ENCODE data around the gene BNIP3.

Gene BNIP3

DNA sequence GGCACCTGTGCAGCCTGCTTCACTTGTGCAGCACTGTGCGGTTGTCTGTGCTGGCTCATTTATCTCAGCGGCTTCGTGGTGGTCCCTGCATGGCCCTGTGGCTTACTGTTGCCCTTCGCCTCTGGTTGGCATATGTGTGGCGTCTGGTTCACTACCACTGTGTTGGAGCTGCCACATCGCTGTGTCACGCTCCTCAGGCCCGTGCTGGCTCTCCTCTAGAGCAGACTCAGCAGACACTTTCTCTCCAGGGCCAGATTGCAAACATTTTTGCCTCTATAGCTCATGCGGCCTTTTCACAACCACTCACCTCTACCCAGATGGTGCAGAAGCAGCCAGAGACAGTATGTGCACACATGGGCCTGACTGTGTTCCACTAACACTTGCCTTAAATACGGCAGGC, 43.0 kb downstream of the BNIP3 start:
- TF ChIP-seq RARB (CRISPR knock-in tag; IDR thresholded peaks at IDR 0.05) (no peak), TCF4 (CRISPR knock-in tag; IDR thresholded peaks at IDR 0.05; ENCODE audit: borderline replicate concordance) (no peak), ZNF8 (CRISPR knock-in tag; IDR thresholded peaks at IDR 0.05) (no peak), POU6F1 (CRISPR knock-in tag; IDR thresholded peaks at IDR 0.05; ENCODE audit: borderline replicate concordance, low read depth) (no peak), BACH2 (CRISPR knock-in tag; IDR thresholded peaks at IDR 0.05; ENCODE audit: borderline replicate concordance) (no peak), ARNTL (CRISPR knock-in tag; IDR thresholded peaks at IDR 0.05; ENCODE audit: borderline replicate concordance, low read depth) (no peak), SNAI2 (CRISPR knock-in tag; IDR thresholded peaks at IDR 0.05) (no peak), ZFP30 (CRISPR knock-in tag; IDR thresholded peaks at IDR 0.05) (no peak), ZNF70 (CRISPR knock-in tag; IDR thresholded peaks at IDR 0.05) (no peak), GLIS3 (CRISPR knock-in tag; IDR thresholded peaks at IDR 0.05) (no peak), ZFP3 (CRISPR knock-in tag; IDR thresholded peaks at IDR 0.05) (no peak), PPARA (CRISPR knock-in tag; IDR thresholded peaks at IDR 0.05; ENCODE audit: borderline replicate concordance) (no peak), CSDC2 (CRISPR knock-in tag; IDR thresholded peaks at IDR 0.05) (no peak), ESRRG (CRISPR knock-in tag; IDR thresholded peaks at IDR 0.05) (no peak), ZNF565 (CRISPR knock-in tag; conservative IDR thresholded peaks at IDR 0.05; ENCODE audit: low read depth) (no peak), OSR1 (CRISPR knock-in tag; IDR thresholded peaks at IDR 0.05) (no peak), TOX (CRISPR knock-in tag; IDR thresholded peaks at IDR 0.05; ENCODE audit: borderline replicate concordance) (no peak)
- TF ChIP-seq, protein P1, sequence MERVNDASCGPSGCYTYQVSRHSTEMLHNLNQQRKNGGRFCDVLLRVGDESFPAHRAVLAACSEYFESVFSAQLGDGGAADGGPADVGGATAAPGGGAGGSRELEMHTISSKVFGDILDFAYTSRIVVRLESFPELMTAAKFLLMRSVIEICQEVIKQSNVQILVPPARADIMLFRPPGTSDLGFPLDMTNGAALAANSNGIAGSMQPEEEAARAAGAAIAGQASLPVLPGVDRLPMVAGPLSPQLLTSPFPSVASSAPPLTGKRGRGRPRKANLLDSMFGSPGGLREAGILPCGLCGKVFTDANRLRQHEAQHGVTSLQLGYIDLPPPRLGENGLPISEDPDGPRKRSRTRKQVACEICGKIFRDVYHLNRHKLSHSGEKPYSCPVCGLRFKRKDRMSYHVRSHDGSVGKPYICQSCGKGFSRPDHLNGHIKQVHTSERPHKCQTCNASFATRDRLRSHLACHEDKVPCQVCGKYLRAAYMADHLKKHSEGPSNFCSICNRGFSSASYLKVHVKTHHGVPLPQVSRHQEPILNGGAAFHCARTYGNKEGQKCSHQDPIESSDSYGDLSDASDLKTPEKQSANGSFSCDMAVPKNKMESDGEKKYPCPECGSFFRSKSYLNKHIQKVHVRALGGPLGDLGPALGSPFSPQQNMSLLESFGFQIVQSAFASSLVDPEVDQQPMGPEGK (CRISPR knock-in tag; IDR thresholded peaks at IDR 0.05; ENCODE audit: borderline replicate concordance), result no peak
- TF ChIP-seq, protein P2, sequence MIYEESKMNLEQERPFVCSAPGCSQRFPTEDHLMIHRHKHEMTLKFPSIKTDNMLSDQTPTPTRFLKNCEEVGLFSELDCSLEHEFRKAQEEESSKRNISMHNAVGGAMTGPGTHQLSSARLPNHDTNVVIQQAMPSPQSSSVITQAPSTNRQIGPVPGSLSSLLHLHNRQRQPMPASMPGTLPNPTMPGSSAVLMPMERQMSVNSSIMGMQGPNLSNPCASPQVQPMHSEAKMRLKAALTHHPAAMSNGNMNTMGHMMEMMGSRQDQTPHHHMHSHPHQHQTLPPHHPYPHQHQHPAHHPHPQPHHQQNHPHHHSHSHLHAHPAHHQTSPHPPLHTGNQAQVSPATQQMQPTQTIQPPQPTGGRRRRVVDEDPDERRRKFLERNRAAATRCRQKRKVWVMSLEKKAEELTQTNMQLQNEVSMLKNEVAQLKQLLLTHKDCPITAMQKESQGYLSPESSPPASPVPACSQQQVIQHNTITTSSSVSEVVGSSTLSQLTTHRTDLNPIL (CRISPR knock-in tag; IDR thresholded peaks at IDR 0.05; ENCODE audit: low read depth), result no peak
- TF ChIP-seq, protein P3, sequence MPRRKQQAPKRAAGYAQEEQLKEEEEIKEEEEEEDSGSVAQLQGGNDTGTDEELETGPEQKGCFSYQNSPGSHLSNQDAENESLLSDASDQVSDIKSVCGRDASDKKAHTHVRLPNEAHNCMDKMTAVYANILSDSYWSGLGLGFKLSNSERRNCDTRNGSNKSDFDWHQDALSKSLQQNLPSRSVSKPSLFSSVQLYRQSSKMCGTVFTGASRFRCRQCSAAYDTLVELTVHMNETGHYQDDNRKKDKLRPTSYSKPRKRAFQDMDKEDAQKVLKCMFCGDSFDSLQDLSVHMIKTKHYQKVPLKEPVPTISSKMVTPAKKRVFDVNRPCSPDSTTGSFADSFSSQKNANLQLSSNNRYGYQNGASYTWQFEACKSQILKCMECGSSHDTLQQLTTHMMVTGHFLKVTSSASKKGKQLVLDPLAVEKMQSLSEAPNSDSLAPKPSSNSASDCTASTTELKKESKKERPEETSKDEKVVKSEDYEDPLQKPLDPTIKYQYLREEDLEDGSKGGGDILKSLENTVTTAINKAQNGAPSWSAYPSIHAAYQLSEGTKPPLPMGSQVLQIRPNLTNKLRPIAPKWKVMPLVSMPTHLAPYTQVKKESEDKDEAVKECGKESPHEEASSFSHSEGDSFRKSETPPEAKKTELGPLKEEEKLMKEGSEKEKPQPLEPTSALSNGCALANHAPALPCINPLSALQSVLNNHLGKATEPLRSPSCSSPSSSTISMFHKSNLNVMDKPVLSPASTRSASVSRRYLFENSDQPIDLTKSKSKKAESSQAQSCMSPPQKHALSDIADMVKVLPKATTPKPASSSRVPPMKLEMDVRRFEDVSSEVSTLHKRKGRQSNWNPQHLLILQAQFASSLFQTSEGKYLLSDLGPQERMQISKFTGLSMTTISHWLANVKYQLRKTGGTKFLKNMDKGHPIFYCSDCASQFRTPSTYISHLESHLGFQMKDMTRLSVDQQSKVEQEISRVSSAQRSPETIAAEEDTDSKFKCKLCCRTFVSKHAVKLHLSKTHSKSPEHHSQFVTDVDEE (CRISPR knock-in tag; IDR thresholded peaks at IDR 0.05), result no peak
- ATAC-seq, result no peak

DNA sequence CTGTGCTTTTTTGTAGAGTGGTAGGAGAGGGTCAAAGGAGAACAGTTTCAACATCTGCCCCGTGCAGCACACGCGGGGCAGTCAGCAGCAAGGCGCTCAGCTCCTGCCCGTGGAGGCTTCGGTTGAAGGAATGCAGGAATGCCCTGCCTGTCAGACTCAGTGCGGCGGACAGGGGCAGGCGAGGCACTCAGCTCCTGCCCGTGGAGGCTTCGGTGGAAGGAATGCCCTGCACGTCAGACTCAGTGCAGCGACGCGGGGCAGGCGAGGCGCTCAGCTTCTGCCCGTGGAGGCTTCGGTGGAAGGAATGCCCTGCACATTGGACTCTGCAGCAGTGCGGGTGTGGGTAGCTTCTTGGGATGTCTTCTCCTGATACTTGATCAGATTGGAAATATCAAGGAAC, 43.9 kb downstream of the BNIP3 start:
- TF ChIP-seq OSR1 (CRISPR knock-in tag; IDR thresholded peaks at IDR 0.05) (no peak), PPARA (CRISPR knock-in tag; IDR thresholded peaks at IDR 0.05; ENCODE audit: borderline replicate concordance) (no peak), ISL1 (CRISPR knock-in tag; IDR thresholded peaks at IDR 0.05) (no peak), ZC3H10 (CRISPR knock-in tag; IDR thresholded peaks at IDR 0.05) (no peak), ZFP3 (CRISPR knock-in tag; IDR thresholded peaks at IDR 0.05) (no peak), ZNF70 (CRISPR knock-in tag; IDR thresholded peaks at IDR 0.05) (no peak), ZNF8 (CRISPR knock-in tag; IDR thresholded peaks at IDR 0.05) (no peak), TCF4 (CRISPR knock-in tag; IDR thresholded peaks at IDR 0.05; ENCODE audit: borderline replicate concordance) (no peak), ARNTL (CRISPR knock-in tag; IDR thresholded peaks at IDR 0.05; ENCODE audit: borderline replicate concordance, low read depth) (no peak), SNAI2 (CRISPR knock-in tag; IDR thresholded peaks at IDR 0.05) (no peak), CSRNP3 (CRISPR knock-in tag; IDR thresholded peaks at IDR 0.05) (no peak), TOX (CRISPR knock-in tag; IDR thresholded peaks at IDR 0.05; ENCODE audit: borderline replicate concordance) (no peak)
- TF ChIP-seq, protein P3 (CRISPR knock-in tag; IDR thresholded peaks at IDR 0.05), result no peak
- TF ChIP-seq, protein P2 (CRISPR knock-in tag; IDR thresholded peaks at IDR 0.05; ENCODE audit: low read depth), result no peak
- ATAC-seq, result no peak

All from SK-N-SH treated with all-trans-retinoic acid at 6 μM for 48 hours (cell line).